Stimulated activated CD8-positive, alpha-beta memory T cell treated with anti-CD3 and anti-CD28 coated beads, Interleukin-2, amount 100 ng/mL, for 48 hours (primary cell): ENCODE data around the gene SOHLH1.
"Not testable (repeated sequence)": the region's sequence is repeated elsewhere in the genome, so short reads cannot be mapped to it uniquely, and the experiment has no call there.

Source experiments
- DNase-seq, 2 donors: peaks; one replicate each; pipeline ENCODE4 v3.0.0-alpha.2; 2020; ENCODE audit warnings: low read depth in 2 of 2

SOHLH1 gene

GRCh38 chr9:135678236-135679017 lies 20.9 kb downstream of the SOHLH1 start:
- DNase-seq, result no peak

GRCh38 chr9:135677641-135678168 lies 21.6 kb downstream of the SOHLH1 start:
- DNase-seq, result no peak

- no peak for DNase-seq
Measured at GRCh38 chr9:135676891-135677290, 22.4 kb downstream of the SOHLH1 start.

- DNase-seq, result no peak
Measured at GRCh38 chr9:135674977-135675376, 24.3 kb downstream of the SOHLH1 start.

GRCh38 chr9:135673941-135674340 lies 25.3 kb downstream of the SOHLH1 start:
- no peak for DNase-seq

GRCh38 chr9:135672786-135673185 lies 26.5 kb downstream of the SOHLH1 start:
- DNase-seq, result not testable (repeated sequence)

- DNase-seq, result no peak
Measured at GRCh38 chr9:135671591-135672041, 27.7 kb downstream of the SOHLH1 start.

GRCh38 chr9:135670721-135671590 lies 28.3 kb downstream of the SOHLH1 start:
- no peak for DNase-seq

GRCh38 chr9:135669616-135670285 lies 29.5 kb downstream of the SOHLH1 start:
- DNase-seq, result no peak

- not testable (repeated sequence) for DNase-seq
Measured at GRCh38 chr9:135669018-135669417, 30.3 kb downstream of the SOHLH1 start.

GRCh38 chr9:135667463-135668001 lies 31.7 kb downstream of the SOHLH1 start:
- no peak for DNase-seq

- no peak for DNase-seq
Measured at GRCh38 chr9:135666534-135667462, 32.5 kb downstream of the SOHLH1 start.

GRCh38 chr9:135665795-135666189 lies 33.5 kb downstream of the SOHLH1 start:
- DNase-seq, result no peak

GRCh38 chr9:135664801-135665794 lies 34.2 kb downstream of the SOHLH1 start:
- no peak for DNase-seq

- no peak for DNase-seq
Measured at GRCh38 chr9:135664266-135664665, 35.0 kb downstream of the SOHLH1 start.

GRCh38 chr9:135663857-135664256 lies 35.4 kb downstream of the SOHLH1 start:
- DNase-seq, result no peak

- no peak for DNase-seq
Measured at GRCh38 chr9:135663451-135663770, 35.9 kb downstream of the SOHLH1 start.

- DNase-seq, result no peak
Measured at GRCh38 chr9:135662758-135663450, 36.4 kb downstream of the SOHLH1 start, which contains the start of gene LCN9. TSS of gene LCN9 (plus strand) at chr9:135663309. CDS start at chr9:135663322, 13 bp downstream.
